GM10266 (cell line): ENCODE data around the gene GP1BA.

ENCODE experiments used
- DNase-seq: peaks from one replicate; pipeline ENCODE4 v3.0.0; 2012; ENCODE audit errors: extremely low spot score
- CTCF ChIP-seq: IDR thresholded peaks from 2 replicates; pipeline ENCODE4 v1.5.1; 2012; ENCODE audit warnings: mild to moderate bottlenecking, low read depth; ENCODE audit not compliant: control insufficient read depth, insufficient read depth; ENCODE audit errors: missing control alignments

The GP1BA gene

GRCh38 chr17:4972322-4972721 is 40.2 kb downstream of the GP1BA start:
- no peak for DNase-seq
- no peak for TF ChIP-seq CTCF

- no peak for TF ChIP-seq CTCF
- no peak for DNase-seq
Observed at GRCh38 chr17:4972752-4973151, 40.7 kb downstream of the GP1BA start.

- no peak for TF ChIP-seq CTCF
- no peak for DNase-seq
Observed at GRCh38 chr17:4973256-4974114, 41.4 kb downstream of the GP1BA start.

- TF ChIP-seq CTCF: no peak
Observed at GRCh38 chr17:4974115-4974670, 42.1 kb downstream of the GP1BA start.

GRCh38 chr17:4978726-4979125 is 46.6 kb downstream of the GP1BA start:
- DNase-seq: no peak
- TF ChIP-seq CTCF: no peak

More at GRCh38 chr17:4974115-4974670, 42.1 kb downstream of the GP1BA start:
- DNase-seq: no peak

- DNase-seq: peak; percentile 68
- peak; percentile 55 for TF ChIP-seq CTCF
Observed at GRCh38 chr17:4980644-4981216, 48.7 kb downstream of the GP1BA start.

- no peak for TF ChIP-seq CTCF
- DNase-seq: no peak
Observed at GRCh38 chr17:4982305-4982704, 50.2 kb downstream of the GP1BA start.
